ENCODE data around the gene MSH4. TPM values are rescaled to one million over a fixed set of nuclear protein-coding genes. Genes with fewer than 3 reads are reported as not detected.
"Not testable (repeated sequence)": the region's sequence is repeated elsewhere in the genome, so short reads cannot be mapped to it uniquely, and the experiment has no call there.

Gene MSH4
- polyA plus RNA-seq, 1 donor (not counting 4 experiments of a cell fraction or from before 2014, with no cell fraction given): 0.13 TPM

DNA sequence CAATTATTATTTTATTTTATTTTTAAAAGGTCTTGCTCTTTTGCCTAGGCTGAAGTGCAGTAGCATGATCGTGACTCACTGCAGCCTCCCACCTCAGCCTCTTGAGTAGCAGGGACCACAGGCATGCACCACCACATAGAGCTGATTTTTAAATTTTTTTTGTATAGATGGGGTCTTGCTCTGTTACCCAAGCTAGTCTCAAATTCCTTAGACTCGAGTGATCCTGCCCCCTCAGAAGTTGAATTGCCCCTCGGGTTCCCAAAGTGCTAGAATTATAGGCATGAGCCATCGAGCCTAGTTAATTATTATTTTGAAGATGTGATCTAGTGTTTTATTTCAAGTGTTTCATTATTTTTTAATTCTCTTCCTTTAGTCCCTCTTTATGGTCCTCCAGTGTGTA lies 12.2 kb downstream of the MSH4 start:
- TF ChIP-seq, protein P1, sequence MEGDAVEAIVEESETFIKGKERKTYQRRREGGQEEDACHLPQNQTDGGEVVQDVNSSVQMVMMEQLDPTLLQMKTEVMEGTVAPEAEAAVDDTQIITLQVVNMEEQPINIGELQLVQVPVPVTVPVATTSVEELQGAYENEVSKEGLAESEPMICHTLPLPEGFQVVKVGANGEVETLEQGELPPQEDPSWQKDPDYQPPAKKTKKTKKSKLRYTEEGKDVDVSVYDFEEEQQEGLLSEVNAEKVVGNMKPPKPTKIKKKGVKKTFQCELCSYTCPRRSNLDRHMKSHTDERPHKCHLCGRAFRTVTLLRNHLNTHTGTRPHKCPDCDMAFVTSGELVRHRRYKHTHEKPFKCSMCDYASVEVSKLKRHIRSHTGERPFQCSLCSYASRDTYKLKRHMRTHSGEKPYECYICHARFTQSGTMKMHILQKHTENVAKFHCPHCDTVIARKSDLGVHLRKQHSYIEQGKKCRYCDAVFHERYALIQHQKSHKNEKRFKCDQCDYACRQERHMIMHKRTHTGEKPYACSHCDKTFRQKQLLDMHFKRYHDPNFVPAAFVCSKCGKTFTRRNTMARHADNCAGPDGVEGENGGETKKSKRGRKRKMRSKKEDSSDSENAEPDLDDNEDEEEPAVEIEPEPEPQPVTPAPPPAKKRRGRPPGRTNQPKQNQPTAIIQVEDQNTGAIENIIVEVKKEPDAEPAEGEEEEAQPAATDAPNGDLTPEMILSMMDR (optimal IDR thresholded peaks at IDR 0.05 in 1 of 3, IDR thresholded peaks at IDR 0.05 in 1 of 3, conservative IDR thresholded peaks at IDR 0.05 in 1 of 3; ENCODE audit: extremely low read depth in 1 of 3, insufficient read depth in 2 of 3, low read length in 3 of 3): no peak
- TF ChIP-seq EZH2 (IDR thresholded peaks at IDR 0.05; ENCODE audit: low read length): no peak
- Histone ChIP-seq H3K79me2 (ENCODE audit: control insufficient read depth, insufficient read depth, low read length) (no peaks in the 10 kb centered on the region), H3K9me3 (ENCODE audit: control insufficient read depth, low read depth, low read length) (no peaks in the 10 kb centered on the region), H3K4me2 (ENCODE audit: control insufficient read depth, extremely low read depth, insufficient read depth, low read depth, low read length) (no peak overlapping the region), H2AFZ (ENCODE audit: control insufficient read depth, low read length) (no peak overlapping the region), H3K27ac (ENCODE audit: control insufficient read depth, insufficient read depth, low read length) (no peak overlapping the region), H3K36me3 (ENCODE audit: control insufficient read depth in 2 of 2, extremely low read depth in 1 of 2, insufficient read depth in 2 of 2, low read length in 2 of 2) (no peaks in the 10 kb centered on the region), H3K4me1 (ENCODE audit: control insufficient read depth, extremely low read depth, insufficient read depth, low read length) (no peaks in the 10 kb centered on the region), H4K20me1 (ENCODE audit: control insufficient read depth, extremely low read depth, insufficient read depth, low read length) (no peaks in the 10 kb centered on the region), H3K4me3 (ENCODE audit: control insufficient read depth in 2 of 3, extremely low read depth in 1 of 3, insufficient read depth in 2 of 3, low read depth in 1 of 3, low read length in 3 of 3) (no peak overlapping the region), H3K27me3 (ENCODE audit: control insufficient read depth, extremely low read depth, insufficient read depth, low read length) (no peaks in the 10 kb centered on the region), H3K9ac (ENCODE audit: control insufficient read depth, extremely low read depth, insufficient read depth, low read length) (no peak overlapping the region), H3K9me1 (ENCODE audit: control insufficient read depth, extremely low read depth, insufficient read depth, low read length) (no peaks in the 10 kb centered on the region)
- dilution Hi-C loops (cut with MboI; ENCODE audit: extremely low pct_ligation_motif_present, low sequenced_read_pairs): no loop called here
- no peak for FAIRE-seq
- DNase-seq (ENCODE audit: low read depth, low spot score): no peak

DNA sequence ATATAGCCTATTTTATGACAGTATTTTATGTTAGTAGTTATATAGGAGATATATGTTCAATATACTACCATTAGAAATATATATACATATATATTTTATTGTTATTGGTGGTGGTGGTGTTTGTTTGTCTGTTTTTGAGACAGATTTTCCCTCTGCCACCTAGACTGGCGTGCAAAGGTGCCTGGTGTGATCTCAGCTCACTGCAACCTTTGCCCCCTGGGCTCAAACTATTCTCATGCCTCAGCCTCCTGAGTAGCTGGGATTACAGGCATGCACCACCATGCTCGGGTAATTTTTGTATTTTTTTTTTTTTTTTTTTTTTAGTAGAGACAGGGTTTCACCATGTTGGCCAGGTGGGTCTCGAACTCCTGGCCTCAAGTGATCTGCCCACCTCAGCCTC lies 13.4 kb downstream of the MSH4 start:
- H4K20me1 ChIP-seq (ENCODE audit: control insufficient read depth, extremely low read depth, insufficient read depth, low read length); H3K9me3 ChIP-seq (ENCODE audit: control insufficient read depth, low read depth, low read length); dilution Hi-C loops (cut with MboI; ENCODE audit: extremely low pct_ligation_motif_present, low sequenced_read_pairs); H3K27ac ChIP-seq (ENCODE audit: control insufficient read depth, insufficient read depth, low read length); H3K36me3 ChIP-seq (ENCODE audit: control insufficient read depth in 2 of 2, extremely low read depth in 1 of 2, insufficient read depth in 2 of 2, low read length in 2 of 2); H3K79me2 ChIP-seq (ENCODE audit: control insufficient read depth, insufficient read depth, low read length); H3K4me2 ChIP-seq (ENCODE audit: control insufficient read depth, extremely low read depth, insufficient read depth, low read depth, low read length); H3K27me3 ChIP-seq (ENCODE audit: control insufficient read depth, extremely low read depth, insufficient read depth, low read length); FAIRE-seq; H3K9me1 ChIP-seq (ENCODE audit: control insufficient read depth, extremely low read depth, insufficient read depth, low read length); H2AFZ ChIP-seq (ENCODE audit: control insufficient read depth, low read length); H3K9ac ChIP-seq (ENCODE audit: control insufficient read depth, extremely low read depth, insufficient read depth, low read length); H3K4me3 ChIP-seq (ENCODE audit: control insufficient read depth in 2 of 3, extremely low read depth in 1 of 3, insufficient read depth in 2 of 3, low read depth in 1 of 3, low read length in 3 of 3); H3K4me1 ChIP-seq (ENCODE audit: control insufficient read depth, extremely low read depth, insufficient read depth, low read length); DNase-seq (ENCODE audit: low read depth, low spot score): not testable (repeated sequence)

DNA sequence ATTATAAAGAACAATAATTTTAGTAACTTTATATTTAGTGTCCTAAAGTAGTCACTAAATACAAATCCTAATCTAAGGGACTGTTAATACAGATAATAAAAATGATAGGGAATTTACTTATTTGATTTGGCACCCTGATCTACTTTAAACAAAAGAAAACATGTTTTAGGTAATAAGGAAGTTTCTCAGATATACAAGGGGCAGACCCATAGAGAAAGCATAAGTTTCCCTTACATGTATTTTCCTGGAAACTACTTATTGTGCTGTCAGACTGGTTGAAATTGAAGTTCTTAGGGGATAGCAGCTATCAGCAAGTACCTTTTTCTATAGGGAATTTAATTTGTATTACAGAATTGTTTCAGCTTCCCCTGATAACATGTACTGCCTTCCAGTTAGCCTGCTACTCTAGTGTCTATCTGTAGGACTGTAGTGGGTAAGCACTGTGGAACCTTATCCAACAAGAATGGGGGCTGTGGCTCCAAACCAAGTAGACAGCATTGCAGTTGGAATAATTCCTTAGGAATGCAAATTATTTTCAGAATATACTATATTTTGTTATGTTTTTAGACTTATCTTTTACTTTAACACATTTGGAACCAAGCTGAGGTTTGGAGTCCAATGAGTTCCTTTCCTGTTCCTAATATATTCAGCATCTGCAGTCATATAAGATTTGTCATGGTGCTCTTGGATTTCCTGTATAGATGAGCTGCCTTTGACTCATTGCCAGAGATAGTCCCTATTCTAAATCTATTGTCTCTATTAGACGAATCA lies 14.7 kb downstream of the MSH4 start:
- TF ChIP-seq, protein P1 (optimal IDR thresholded peaks at IDR 0.05 in 1 of 3, IDR thresholded peaks at IDR 0.05 in 1 of 3, conservative IDR thresholded peaks at IDR 0.05 in 1 of 3; ENCODE audit: extremely low read depth in 1 of 3, insufficient read depth in 2 of 3, low read length in 3 of 3): no peak
- no peak for TF ChIP-seq EZH2 (IDR thresholded peaks at IDR 0.05; ENCODE audit: low read length)
- no peak overlapping the region for H3K4me2 ChIP-seq (ENCODE audit: control insufficient read depth, extremely low read depth, insufficient read depth, low read depth, low read length)
- no peaks in the 10 kb centered on the region for H3K27me3 ChIP-seq (ENCODE audit: control insufficient read depth, extremely low read depth, insufficient read depth, low read length)
- no peaks in the 10 kb centered on the region for H3K9me1 ChIP-seq (ENCODE audit: control insufficient read depth, extremely low read depth, insufficient read depth, low read length)
- no peaks in the 10 kb centered on the region for H4K20me1 ChIP-seq (ENCODE audit: control insufficient read depth, extremely low read depth, insufficient read depth, low read length)
- H3K4me1 ChIP-seq (ENCODE audit: control insufficient read depth, extremely low read depth, insufficient read depth, low read length): no peaks in the 10 kb centered on the region
- H3K79me2 ChIP-seq (ENCODE audit: control insufficient read depth, insufficient read depth, low read length): no peaks in the 10 kb centered on the region
- no peak overlapping the region for H2AFZ ChIP-seq (ENCODE audit: control insufficient read depth, low read length)
- FAIRE-seq: no peak
- H3K27ac ChIP-seq (ENCODE audit: control insufficient read depth, insufficient read depth, low read length): no peak overlapping the region
- dilution Hi-C loops (cut with MboI; ENCODE audit: extremely low pct_ligation_motif_present, low sequenced_read_pairs): no loop called here
- H3K4me3 ChIP-seq (ENCODE audit: control insufficient read depth in 2 of 3, extremely low read depth in 1 of 3, insufficient read depth in 2 of 3, low read depth in 1 of 3, low read length in 3 of 3): no peak overlapping the region
- no peaks in the 10 kb centered on the region for H3K9me3 ChIP-seq (ENCODE audit: control insufficient read depth, low read depth, low read length)
- no peak for DNase-seq (ENCODE audit: low read depth, low spot score)
- H3K9ac ChIP-seq (ENCODE audit: control insufficient read depth, extremely low read depth, insufficient read depth, low read length): no peak overlapping the region
- no peaks in the 10 kb centered on the region for H3K36me3 ChIP-seq (ENCODE audit: control insufficient read depth in 2 of 2, extremely low read depth in 1 of 2, insufficient read depth in 2 of 2, low read length in 2 of 2)
